Heart left ventricle (tissue), 13 donors: ENCODE measurements around the gene ZNF512B.

Source experiments
- CTCF ChIP-seq, 12 donors: fragments of 200-600 bp; sonication (generic) in 4 of 12; IDR thresholded peaks; one replicate each; pipeline versions ENCODE4 v1.5.0 to v1.8.0; 2018 to 2022; ENCODE audit warnings: antibody characterized with exemption in 12 of 12, mild to moderate bottlenecking in 5 of 12
- POLR2A ChIP-seq, 2 donors: fragments of 450-650 bp; IDR thresholded peaks; one replicate each; pipeline ENCODE4 v1.6.1; 2017; ENCODE audit warnings: antibody characterized with exemption in 2 of 2, mild to moderate bottlenecking in 2 of 2, moderate library complexity in 2 of 2
- donor health status: ischemic (EF 13 %, LVEDD 7.1; RV severe dilation, severe dysfunction).
- donor health status: DM: no; HTN: yes; CAD: no.
- donor health status: DM: no; HTN: no; CAD: no.
- donor health status: ischemic (EF 25% LVEDD 6.9; RV normal size, moderate dysfunction).
- donor health status: ischemic (EF 25% LVEDD 5.7; RV mildly dilated, moderate dysfunction).
- donor health status: ischemic (EF 35%, LVEDD 5.7; RV mildly dilated, moderate dysfunction).
- donor health status: nonischemic (EF 11% LVEDD 7.7; RV severe dilation, severe dysfunction).
- donor health status: DM: yes; HTN: yes; CAD: no.
- donor health status: PGD.
- donor health status: ischemic (EF 29% LVEDD 5.4; RV normal size, mild dysfunction).
- donor health status: nonischemic (EF 23%, LVEDD 6.1; RV moderate dilation, normal function).

GRCh38 chr20:63952210-63952535, 17.6 kb downstream of the ZNF512B start:
- TF ChIP-seq CTCF (IDR thresholded peaks at IDR 0.05) (no peak), POLR2A (IDR thresholded peaks at IDR 0.05) (no peak)
